PFSK-1 (cell line): ENCODE results near the gene RIPOR1.

ENCODE experiments used
- POLR2AphosphoS5 ChIP-seq: IDR thresholded peaks from 2 replicates; pipeline ENCODE4 v1.6.1; 2012; ENCODE audit warnings: low read depth, mild to moderate bottlenecking, control low read depth, low read length, moderate library complexity
- REST ChIP-seq, 2 experiments: IDR thresholded peaks; 2 replicates each; pipeline versions ENCODE4 v1.6.1 to v1.8.0; 2011 to 2012; ENCODE audit warnings: low read depth in 2 of 2, low read length in 2 of 2, control low read depth in 1 of 2, inconsistent platforms in 1 of 2, mild to moderate bottlenecking in 1 of 2, moderate library complexity in 1 of 2; ENCODE audit not compliant: insufficient read depth in 1 of 2
- TAF1 ChIP-seq: IDR thresholded peaks from 2 replicates; pipeline ENCODE4 v1.6.1; 2012; ENCODE audit warnings: low read length, control low read depth, borderline replicate concordance; ENCODE audit not compliant: insufficient read depth

GRCh38 chr16:67530013-67530939 is 1.6 kb downstream of the RIPOR1 start:
- TF ChIP-seq POLR2AphosphoS5 (no peak), TAF1 (no peak), REST (IDR thresholded peaks at IDR 0.05; ENCODE audit: insufficient read depth in 1 of 2, low read depth in 2 of 2, low read length in 2 of 2) (no peak)
